ENCODE measurements around the gene GCLM. TPM values are rescaled to one million over a fixed set of nuclear protein-coding genes. Genes with fewer than 3 reads are reported as not detected.

GCLM gene
- polyA plus RNA-seq, 1 donor (not counting 4 experiments of a cell fraction or from before 2014, with no cell fraction given) = 41.8 TPM

DNA sequence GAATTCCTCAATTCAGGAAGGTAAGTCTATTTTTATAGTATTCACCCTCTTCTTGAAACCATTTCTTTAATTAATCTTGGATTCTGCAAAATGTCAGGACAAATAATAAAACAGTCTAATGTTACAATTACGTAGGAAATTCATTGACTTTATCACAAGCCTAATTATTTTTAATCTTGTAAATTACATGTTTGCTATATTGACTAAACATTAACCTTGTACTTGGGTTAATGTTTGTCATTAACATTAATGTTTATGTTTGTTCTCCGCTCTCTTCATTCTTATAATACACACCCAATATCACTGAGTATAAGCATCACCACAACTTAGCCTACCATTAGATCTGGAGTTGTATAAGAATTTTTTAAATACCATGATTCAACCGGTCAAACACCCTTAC lies 2.8 kb downstream of the GCLM start:
- Histone ChIP-seq H3K9me3 (ENCODE audit: control insufficient read depth, low read depth, low read length) (no peaks in the 10 kb centered on the region), H3K4me3 (ENCODE audit: control insufficient read depth in 2 of 3, extremely low read depth in 1 of 3, insufficient read depth in 2 of 3, low read depth in 1 of 3, low read length in 3 of 3) (peak overlapping the region in 1 of 3 experiments; percentile 19), H3K4me2 (ENCODE audit: control insufficient read depth, extremely low read depth, insufficient read depth, low read depth, low read length) (peak overlapping the region; percentile 92), H3K36me3 (ENCODE audit: control insufficient read depth in 2 of 2, extremely low read depth in 1 of 2, insufficient read depth in 2 of 2, low read length in 2 of 2) (no peaks in the 10 kb centered on the region), H4K20me1 (ENCODE audit: control insufficient read depth, extremely low read depth, insufficient read depth, low read length) (no peaks in the 10 kb centered on the region), H3K4me1 (ENCODE audit: control insufficient read depth, extremely low read depth, insufficient read depth, low read length) (peaks cover 16% of the 10 kb centered on the region), H3K9me1 (ENCODE audit: control insufficient read depth, extremely low read depth, insufficient read depth, low read length) (no peaks in the 10 kb centered on the region), H2AFZ (ENCODE audit: control insufficient read depth, low read length) (no peak overlapping the region), H3K27me3 (ENCODE audit: control insufficient read depth, extremely low read depth, insufficient read depth, low read length) (no peaks in the 10 kb centered on the region), H3K9ac (ENCODE audit: control insufficient read depth, extremely low read depth, insufficient read depth, low read length) (no peak overlapping the region), H3K27ac (ENCODE audit: control insufficient read depth, insufficient read depth, low read length) (no peak overlapping the region), H3K79me2 (ENCODE audit: control insufficient read depth, insufficient read depth, low read length) (peaks cover 60% of the 10 kb centered on the region)
- no peak for TF ChIP-seq EZH2 (IDR thresholded peaks at IDR 0.05; ENCODE audit: low read length)
- FAIRE-seq (no peak), DNase-seq (ENCODE audit: low read depth, low spot score) (no peak)
- dilution Hi-C loops (cut with MboI; ENCODE audit: extremely low pct_ligation_motif_present, low sequenced_read_pairs) = no loop called here

DNA sequence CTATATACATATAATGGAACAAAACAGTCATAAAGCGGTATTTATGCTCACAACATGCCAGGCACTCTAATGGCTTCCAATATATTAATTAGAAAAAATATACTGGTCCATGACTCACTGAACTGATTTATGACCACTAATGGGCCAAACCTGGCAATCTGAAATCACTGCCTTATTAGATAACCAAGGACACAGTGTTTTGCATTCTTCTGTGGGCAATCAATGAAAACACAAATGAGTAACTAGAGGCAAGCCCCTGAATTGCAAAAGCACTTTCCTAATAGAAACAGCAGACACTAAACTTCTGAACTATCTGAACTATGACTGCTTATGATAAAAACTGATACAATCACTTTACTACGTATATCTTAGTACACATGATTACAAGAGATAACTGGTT lies 3.5 kb downstream of the GCLM start:
- TF ChIP-seq CTCF (optimal IDR thresholded peaks at IDR 0.05 in 1 of 3, IDR thresholded peaks at IDR 0.05 in 1 of 3, conservative IDR thresholded peaks at IDR 0.05 in 1 of 3; ENCODE audit: extremely low read depth in 1 of 3, insufficient read depth in 2 of 3, low read length in 3 of 3) (no peak), EZH2 (IDR thresholded peaks at IDR 0.05; ENCODE audit: low read length) (no peak)

GRCh38 chr1:93905051-93905450 lies 4.2 kb downstream of the GCLM start:
- Histone ChIP-seq H3K4me3 (ENCODE audit: control insufficient read depth in 2 of 3, extremely low read depth in 1 of 3, insufficient read depth in 2 of 3, low read depth in 1 of 3, low read length in 3 of 3) (no peak overlapping the region), H3K27me3 (ENCODE audit: control insufficient read depth, extremely low read depth, insufficient read depth, low read length) (no peaks in the 10 kb centered on the region), H3K9me3 (ENCODE audit: control insufficient read depth, low read depth, low read length) (no peaks in the 10 kb centered on the region), H3K27ac (ENCODE audit: control insufficient read depth, insufficient read depth, low read length) (no peak overlapping the region), H3K9me1 (ENCODE audit: control insufficient read depth, extremely low read depth, insufficient read depth, low read length) (no peaks in the 10 kb centered on the region), H2AFZ (ENCODE audit: control insufficient read depth, low read length) (no peak overlapping the region), H3K79me2 (ENCODE audit: control insufficient read depth, insufficient read depth, low read length) (peaks cover 60% of the 10 kb centered on the region), H4K20me1 (ENCODE audit: control insufficient read depth, extremely low read depth, insufficient read depth, low read length) (no peaks in the 10 kb centered on the region), H3K9ac (ENCODE audit: control insufficient read depth, extremely low read depth, insufficient read depth, low read length) (no peak overlapping the region), H3K4me2 (ENCODE audit: control insufficient read depth, extremely low read depth, insufficient read depth, low read depth, low read length) (no peak overlapping the region), H3K4me1 (ENCODE audit: control insufficient read depth, extremely low read depth, insufficient read depth, low read length) (peaks cover 16% of the 10 kb centered on the region), H3K36me3 (ENCODE audit: control insufficient read depth in 2 of 2, extremely low read depth in 1 of 2, insufficient read depth in 2 of 2, low read length in 2 of 2) (no peaks in the 10 kb centered on the region)
- FAIRE-seq (no peak), DNase-seq (ENCODE audit: low read depth, low spot score) (no peak)
- TF ChIP-seq CTCF (optimal IDR thresholded peaks at IDR 0.05 in 1 of 3, IDR thresholded peaks at IDR 0.05 in 1 of 3, conservative IDR thresholded peaks at IDR 0.05 in 1 of 3; ENCODE audit: extremely low read depth in 1 of 3, insufficient read depth in 2 of 3, low read length in 3 of 3) (no peak), EZH2 (IDR thresholded peaks at IDR 0.05; ENCODE audit: low read length) (no peak)
- dilution Hi-C loops (cut with MboI; ENCODE audit: extremely low pct_ligation_motif_present, low sequenced_read_pairs) = no loop called here

More for the DNA sequence above, 3.5 kb downstream of the GCLM start:
- Histone ChIP-seq H3K9me1 (ENCODE audit: control insufficient read depth, extremely low read depth, insufficient read depth, low read length) (no peaks in the 10 kb centered on the region), H3K9ac (ENCODE audit: control insufficient read depth, extremely low read depth, insufficient read depth, low read length) (no peak overlapping the region), H3K27me3 (ENCODE audit: control insufficient read depth, extremely low read depth, insufficient read depth, low read length) (no peaks in the 10 kb centered on the region), H4K20me1 (ENCODE audit: control insufficient read depth, extremely low read depth, insufficient read depth, low read length) (no peaks in the 10 kb centered on the region), H3K4me1 (ENCODE audit: control insufficient read depth, extremely low read depth, insufficient read depth, low read length) (peaks cover 16% of the 10 kb centered on the region), H3K4me2 (ENCODE audit: control insufficient read depth, extremely low read depth, insufficient read depth, low read depth, low read length) (peak overlapping the region; percentile 25), H3K4me3 (ENCODE audit: control insufficient read depth in 2 of 3, extremely low read depth in 1 of 3, insufficient read depth in 2 of 3, low read depth in 1 of 3, low read length in 3 of 3) (no peak overlapping the region), H3K9me3 (ENCODE audit: control insufficient read depth, low read depth, low read length) (no peaks in the 10 kb centered on the region), H3K27ac (ENCODE audit: control insufficient read depth, insufficient read depth, low read length) (no peak overlapping the region), H3K36me3 (ENCODE audit: control insufficient read depth in 2 of 2, extremely low read depth in 1 of 2, insufficient read depth in 2 of 2, low read length in 2 of 2) (no peaks in the 10 kb centered on the region), H3K79me2 (ENCODE audit: control insufficient read depth, insufficient read depth, low read length) (peaks cover 60% of the 10 kb centered on the region), H2AFZ (ENCODE audit: control insufficient read depth, low read length) (no peak overlapping the region)
- DNase-seq (ENCODE audit: low read depth, low spot score) (no peak), FAIRE-seq (no peak)
- dilution Hi-C loops (cut with MboI; ENCODE audit: extremely low pct_ligation_motif_present, low sequenced_read_pairs) = no loop called here
